Urothelium cell line (cell line): Measurements from ENCODE around the gene DOCK1.
"Not testable (repeated sequence)": the region's sequence is repeated elsewhere in the genome, so short reads cannot be mapped to it uniquely, and the experiment has no call there.

Experiments
- DNase-seq: peaks from one replicate; pipeline ENCODE4 v3.0.0; 2011; ENCODE audit warnings: low spot score, mixed read lengths
- FAIRE-seq: peaks from 2 replicates; lab custom pipeline; 2011; peaks lifted over from hg19 to GRCh38; lab: Jason Lieb, UNC

DOCK1 gene

DNA sequence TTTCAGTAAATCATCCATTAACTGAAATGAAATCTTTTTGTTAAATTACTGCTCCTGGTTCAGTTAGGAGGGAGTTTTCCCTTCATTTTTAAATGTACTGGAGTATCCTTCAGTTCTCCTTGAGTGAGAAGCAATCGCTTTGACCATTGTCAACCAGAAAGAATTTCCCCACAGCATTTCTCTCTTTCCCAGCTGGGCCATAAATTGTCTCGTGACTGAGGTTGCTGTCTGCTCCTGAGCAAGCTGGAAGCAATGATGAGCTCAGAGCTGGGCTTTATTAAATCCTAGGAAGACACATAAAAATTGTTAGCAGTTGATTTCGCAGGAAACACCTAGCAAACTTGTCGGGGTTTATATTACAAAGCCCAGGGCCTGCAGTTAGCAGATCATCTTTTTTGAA is 393.2 kb downstream of the DOCK1 start:
- no peak for FAIRE-seq
- DNase-seq: no peak

GRCh38 chr10:127299192-127299591 is 394.0 kb downstream of the DOCK1 start:
- not testable (repeated sequence) for FAIRE-seq, DNase-seq

- DNase-seq: no peak
- FAIRE-seq: no peak
Observed at GRCh38 chr10:127299956-127300689, 394.9 kb downstream of the DOCK1 start.

DNA sequence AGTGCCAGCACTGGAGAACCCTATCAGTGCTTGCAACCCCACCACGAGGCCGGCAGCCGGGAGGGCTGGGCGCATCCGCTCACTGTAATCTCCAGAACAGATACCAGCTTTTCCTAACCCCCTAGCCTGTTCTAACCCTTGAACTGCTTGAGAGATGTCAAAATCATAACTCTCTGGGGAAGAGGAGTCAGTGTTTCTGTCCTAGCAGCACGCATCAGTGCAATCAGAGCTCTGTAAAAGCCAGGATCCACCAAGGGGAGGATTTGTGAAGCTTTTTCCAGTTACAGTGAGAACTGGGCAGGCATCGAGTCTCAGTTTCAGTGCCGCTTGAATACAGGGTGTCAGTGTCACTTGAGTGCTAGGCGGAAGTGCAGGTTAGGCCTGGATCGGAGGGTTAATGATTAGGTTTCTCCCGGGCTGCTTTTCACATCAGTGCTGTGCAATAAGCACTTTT is 395.7 kb downstream of the DOCK1 start:
- DNase-seq: no peak
- FAIRE-seq: no peak

DNA sequence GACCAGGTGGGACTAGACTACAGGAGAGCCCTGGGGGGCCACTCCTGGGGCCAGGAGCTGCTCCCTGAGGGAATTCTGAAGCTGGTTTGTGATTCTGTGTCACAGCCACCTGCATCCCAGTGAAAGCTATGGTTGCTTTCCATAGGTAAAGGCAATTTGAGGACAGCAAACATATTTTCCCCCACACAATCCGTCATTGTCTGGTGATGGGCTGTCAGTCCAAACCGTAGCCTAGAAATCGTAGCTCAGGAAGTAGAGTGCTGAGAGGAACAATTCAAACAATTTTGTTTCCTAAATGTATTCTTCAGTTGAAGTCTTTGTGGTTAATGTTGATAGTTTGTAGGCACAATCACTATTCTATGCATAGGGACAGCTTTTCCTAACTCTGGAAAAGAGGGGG is 397.1 kb downstream of the DOCK1 start:
- FAIRE-seq: no peak

DNA sequence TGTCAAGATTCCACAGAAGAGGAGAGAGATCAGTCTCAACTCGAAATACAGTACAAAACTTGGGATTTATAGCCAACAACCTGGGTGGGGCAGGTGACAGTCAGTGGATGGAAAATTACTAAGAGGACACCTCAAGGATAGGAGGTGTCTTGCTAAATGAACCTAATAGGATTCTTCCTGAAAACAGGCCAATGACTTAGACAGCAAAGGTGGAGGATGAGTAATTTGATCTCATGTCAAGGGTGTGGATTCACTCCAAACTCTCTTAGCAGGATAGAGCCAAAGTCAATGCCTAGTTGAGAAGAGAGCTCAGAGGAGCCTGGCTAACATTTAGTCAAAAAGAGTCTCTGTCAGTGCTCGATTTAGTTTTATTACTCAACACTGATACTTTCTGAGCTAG is 397.9 kb downstream of the DOCK1 start:
- FAIRE-seq (no peak), DNase-seq (no peak)

More for the DNA sequence above, 397.1 kb downstream of the DOCK1 start:
- no peak for DNase-seq

- FAIRE-seq: no peak
Observed at GRCh38 chr10:127303746-127304145, 398.5 kb downstream of the DOCK1 start.

DNA sequence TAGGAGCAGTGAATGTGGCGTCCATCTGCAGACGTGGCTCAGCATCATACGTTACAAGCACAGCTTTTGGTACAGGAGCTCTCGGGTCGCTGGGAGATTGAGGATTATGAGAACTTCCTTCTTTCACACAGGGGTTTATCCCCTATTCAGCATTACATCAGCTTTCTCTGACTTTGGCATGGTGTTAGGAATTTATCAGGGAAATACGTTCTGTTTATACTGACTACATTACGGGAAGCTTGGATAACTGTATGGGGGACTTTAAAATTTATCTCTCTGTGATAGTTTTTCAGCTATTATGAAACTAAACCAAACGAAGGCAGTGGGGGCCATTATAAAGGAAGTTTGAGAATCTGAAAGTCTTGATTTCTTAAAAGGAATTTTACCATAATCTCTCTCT is 401.3 kb downstream of the DOCK1 start:
- FAIRE-seq: no peak
- no peak for DNase-seq

More at GRCh38 chr10:127303746-127304145, 398.5 kb downstream of the DOCK1 start:
- no peak for DNase-seq

- no peak for DNase-seq
- no peak for FAIRE-seq
Observed at GRCh38 chr10:127307338-127307737, 402.1 kb downstream of the DOCK1 start.

DNA sequence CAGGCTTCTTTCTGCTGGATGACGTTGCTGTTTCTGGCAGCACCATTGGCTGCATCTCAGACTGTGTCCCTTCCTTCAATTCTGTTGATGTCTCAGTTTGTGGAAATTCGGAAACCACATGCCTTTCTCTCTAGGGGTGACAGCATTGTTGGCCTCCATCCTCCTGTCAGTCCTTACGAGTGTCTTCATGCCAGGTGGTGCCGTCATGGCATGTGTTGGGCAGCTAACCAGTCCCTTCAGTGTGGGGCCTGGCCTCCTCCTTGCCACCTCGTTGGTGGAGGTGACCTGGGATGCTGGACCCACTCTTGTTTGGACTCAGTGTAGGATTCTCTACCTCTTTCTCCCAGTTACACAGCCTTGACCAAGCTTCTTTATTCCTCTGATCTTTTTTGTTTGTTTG is 402.8 kb downstream of the DOCK1 start:
- FAIRE-seq (no peak), DNase-seq (no peak)

DNA sequence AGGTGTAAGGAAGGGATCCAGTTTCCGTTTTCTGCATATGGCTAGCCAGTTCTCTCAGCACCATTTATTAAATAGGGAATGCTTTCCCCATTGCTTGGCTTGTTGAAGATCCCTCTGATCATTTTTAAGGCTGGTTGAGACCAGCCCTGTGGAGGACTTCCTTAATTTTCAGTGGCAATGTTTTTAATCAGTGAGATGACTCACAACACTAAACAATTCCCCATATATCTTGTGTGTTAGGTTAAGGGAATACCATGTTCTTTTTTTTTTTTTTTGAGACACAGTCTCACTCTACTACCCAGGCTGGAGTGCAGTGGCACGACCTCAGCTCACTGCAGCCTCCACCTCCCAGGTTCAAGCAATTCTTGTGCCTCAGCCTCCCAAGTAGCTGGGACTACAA is 404.4 kb downstream of the DOCK1 start:
- not testable (repeated sequence) for FAIRE-seq, DNase-seq

GRCh38 chr10:127310430-127310829 is 405.2 kb downstream of the DOCK1 start:
- FAIRE-seq (no peak), DNase-seq (no peak)

DNA sequence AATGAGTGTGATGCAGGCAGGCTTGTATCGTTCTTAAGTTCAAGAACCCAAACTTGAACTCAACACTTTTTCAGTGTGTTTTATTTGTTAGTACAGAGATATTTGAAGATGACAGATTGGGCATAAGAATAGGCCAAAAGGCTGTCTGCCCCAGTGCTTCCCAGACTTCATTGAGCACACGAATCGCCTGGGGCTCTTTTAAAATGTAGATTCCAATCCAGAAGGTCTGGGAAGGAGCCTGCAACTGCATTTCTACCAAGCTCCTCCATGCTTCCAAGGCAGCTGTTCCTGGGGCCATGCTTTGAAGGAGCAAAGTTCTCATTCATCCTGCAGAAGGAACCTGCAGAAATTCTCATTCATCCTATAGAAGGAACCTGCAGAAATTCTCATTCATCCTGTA is 405.7 kb downstream of the DOCK1 start:
- no peak for DNase-seq
- no peak for FAIRE-seq

DNA sequence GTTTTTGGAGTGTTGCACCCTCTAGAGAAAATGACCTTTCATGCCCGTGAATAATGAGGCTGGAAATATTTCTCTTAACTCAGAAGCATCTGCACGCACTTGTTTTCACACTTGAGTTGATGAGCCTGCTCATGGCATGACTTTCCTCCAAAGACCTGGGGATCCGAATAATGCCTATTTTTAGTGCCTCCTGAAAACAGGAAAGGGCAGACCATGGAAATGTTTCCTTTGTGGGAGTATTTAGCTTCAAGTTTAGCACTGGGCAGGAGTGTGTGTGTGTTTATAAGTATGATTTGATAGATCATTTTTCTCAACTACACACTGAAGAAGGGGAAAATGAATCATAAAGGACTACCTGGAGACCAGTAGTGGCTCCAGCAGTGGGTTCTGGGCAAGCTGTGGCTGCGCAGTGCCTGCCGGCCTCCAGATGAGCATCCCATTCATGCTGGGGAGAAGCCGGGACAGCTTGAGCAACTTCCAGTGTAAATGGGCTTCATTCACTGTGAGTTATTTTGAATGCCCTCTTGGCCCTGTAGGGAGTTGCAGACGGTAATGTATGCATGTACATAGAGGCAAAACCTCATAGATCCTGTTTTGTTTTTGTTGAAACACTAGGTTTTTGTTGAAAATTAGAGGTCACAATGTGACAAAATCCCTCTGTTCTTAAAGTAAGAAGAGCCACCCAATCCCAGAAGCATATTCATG is 408.9 kb downstream of the DOCK1 start:
- no peak for FAIRE-seq
- DNase-seq: no peak

GRCh38 chr10:127314797-127315196 is 409.6 kb downstream of the DOCK1 start:
- FAIRE-seq (no peak), DNase-seq (no peak)

DNA sequence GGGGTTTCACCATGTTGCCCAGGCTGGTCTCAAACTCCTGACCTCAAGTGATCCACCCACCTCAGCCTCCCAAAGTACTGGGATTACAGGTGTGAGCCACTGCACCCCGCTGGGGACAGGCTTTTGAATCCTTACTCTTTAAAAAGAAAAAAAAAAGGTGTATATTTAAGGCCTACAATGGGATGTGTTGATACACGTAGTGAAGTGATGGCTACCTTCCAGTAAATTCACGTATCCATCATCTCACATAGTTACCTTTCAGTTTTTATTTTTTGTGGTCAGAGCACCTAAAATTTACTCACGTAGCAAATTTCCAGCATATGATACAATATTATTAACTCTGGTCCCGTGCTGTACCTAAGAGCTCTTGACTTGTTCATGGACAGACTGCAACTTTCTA is 410.7 kb downstream of the DOCK1 start:
- DNase-seq (no peak), FAIRE-seq (no peak)

GRCh38 chr10:127318396-127318795 is 413.2 kb downstream of the DOCK1 start:
- FAIRE-seq: no peak
- DNase-seq: no peak

DNA sequence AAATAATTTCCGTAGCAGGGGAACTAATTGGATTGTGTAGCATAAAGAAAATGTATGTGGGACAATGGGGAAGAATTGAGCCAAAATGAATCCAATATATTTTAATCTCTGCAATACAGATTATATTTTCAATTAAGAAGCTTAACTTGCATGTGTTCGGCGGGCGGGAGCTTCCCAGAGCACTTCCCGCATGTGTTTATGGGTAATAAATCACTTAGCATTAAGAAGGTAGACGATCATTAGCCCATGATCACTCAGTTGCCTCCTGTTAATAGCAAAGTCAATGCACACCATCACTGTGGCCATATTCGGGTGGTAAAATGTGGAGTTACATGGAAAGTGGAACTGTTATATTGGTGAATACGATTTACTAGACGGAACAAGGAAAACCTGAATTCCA is 414.0 kb downstream of the DOCK1 start:
- no peak for DNase-seq
- no peak for FAIRE-seq

- FAIRE-seq: no peak
Observed at GRCh38 chr10:127319691-127320090, 414.5 kb downstream of the DOCK1 start.

GRCh38 chr10:127320176-127320575 is 414.9 kb downstream of the DOCK1 start:
- DNase-seq (no peak), FAIRE-seq (no peak)

More at GRCh38 chr10:127319691-127320090, 414.5 kb downstream of the DOCK1 start:
- no peak for DNase-seq

DNA sequence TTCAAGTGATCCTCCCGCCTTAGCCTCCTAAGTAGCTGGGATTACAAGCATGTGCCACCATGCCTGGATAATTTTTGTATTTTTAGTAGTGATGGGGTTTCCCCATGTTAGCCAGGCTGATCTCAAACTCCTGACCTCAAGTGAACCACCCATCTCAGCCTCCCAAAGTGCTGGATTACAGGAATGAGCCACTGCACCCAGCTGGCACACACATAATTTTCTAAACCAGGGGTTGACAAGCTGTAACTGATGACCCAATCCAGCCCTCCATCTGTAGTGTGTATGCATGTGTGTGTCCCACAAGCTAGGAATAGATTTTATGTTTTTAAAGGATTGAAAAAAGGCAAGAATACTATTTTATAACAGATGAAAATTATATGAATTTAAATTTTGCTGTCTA is 417.1 kb downstream of the DOCK1 start:
- FAIRE-seq: no peak
- DNase-seq: no peak

- DNase-seq (no peak), FAIRE-seq (no peak)
Observed at GRCh38 chr10:127325506-127325905, 420.3 kb downstream of the DOCK1 start.
